ENCODE measurements around the gene MED27.
A peak's percentile ranks its signal among the peaks of the same experiment; 100 is the strongest.

MED27 gene

DNA sequence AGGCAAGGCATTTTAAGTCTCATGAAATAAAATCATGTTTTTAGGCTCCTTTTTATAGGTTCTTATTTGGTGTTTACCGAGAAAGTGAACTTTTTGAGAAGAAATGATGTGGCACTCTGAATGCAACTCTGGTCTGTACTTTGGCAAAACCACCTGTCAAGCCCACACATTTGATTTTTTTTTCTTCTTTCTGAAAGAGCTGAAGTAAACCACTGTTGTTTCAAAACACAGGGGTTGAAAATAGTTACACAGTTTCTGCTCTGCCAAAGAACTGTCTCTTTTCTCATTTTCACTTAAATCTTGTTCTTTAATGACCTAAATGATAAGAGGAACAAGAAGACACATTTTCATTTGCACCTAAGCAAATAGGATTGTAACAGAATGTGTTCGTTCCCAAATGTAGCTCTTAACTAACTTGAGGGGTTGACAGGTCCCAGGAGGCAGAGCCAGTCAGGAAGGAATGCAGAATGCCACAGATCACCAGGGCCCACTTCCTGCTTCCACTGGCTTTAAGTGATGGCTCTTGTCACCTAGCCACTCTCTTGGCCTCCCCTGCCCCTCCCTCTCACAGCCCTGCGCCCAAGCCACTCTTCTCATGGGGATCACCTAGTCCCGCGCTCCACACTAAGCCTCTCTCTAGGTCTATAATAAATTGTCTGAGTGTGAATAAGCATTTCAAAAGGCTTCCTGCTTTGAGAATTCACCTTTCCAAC lies 47.3 kb downstream of the MED27 start:
- in situ Hi-C loops (cut with MboI; ENCODE audit: low sequenced_read_pairs, unreplicated experiment) = no loop called here
- peak; percentile 50 for DNase-seq (ENCODE audit: low spot score)
- TF ChIP-seq, protein P1, sequence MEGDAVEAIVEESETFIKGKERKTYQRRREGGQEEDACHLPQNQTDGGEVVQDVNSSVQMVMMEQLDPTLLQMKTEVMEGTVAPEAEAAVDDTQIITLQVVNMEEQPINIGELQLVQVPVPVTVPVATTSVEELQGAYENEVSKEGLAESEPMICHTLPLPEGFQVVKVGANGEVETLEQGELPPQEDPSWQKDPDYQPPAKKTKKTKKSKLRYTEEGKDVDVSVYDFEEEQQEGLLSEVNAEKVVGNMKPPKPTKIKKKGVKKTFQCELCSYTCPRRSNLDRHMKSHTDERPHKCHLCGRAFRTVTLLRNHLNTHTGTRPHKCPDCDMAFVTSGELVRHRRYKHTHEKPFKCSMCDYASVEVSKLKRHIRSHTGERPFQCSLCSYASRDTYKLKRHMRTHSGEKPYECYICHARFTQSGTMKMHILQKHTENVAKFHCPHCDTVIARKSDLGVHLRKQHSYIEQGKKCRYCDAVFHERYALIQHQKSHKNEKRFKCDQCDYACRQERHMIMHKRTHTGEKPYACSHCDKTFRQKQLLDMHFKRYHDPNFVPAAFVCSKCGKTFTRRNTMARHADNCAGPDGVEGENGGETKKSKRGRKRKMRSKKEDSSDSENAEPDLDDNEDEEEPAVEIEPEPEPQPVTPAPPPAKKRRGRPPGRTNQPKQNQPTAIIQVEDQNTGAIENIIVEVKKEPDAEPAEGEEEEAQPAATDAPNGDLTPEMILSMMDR (IDR thresholded peaks at IDR 0.05; ENCODE audit: borderline replicate concordance, control extremely low read depth, extremely low read depth, insufficient read depth, missing control alignments) = no peak

GRCh38 chr9:132031467-132032237 lies 48.0 kb downstream of the MED27 start:
- TF ChIP-seq, protein P1 (IDR thresholded peaks at IDR 0.05; ENCODE audit: borderline replicate concordance, control extremely low read depth, extremely low read depth, insufficient read depth, missing control alignments) = peak; percentile 9
- in situ Hi-C loops (cut with MboI; ENCODE audit: low sequenced_read_pairs, unreplicated experiment) = no loop called here
- no peak for DNase-seq (ENCODE audit: low spot score)

DNA sequence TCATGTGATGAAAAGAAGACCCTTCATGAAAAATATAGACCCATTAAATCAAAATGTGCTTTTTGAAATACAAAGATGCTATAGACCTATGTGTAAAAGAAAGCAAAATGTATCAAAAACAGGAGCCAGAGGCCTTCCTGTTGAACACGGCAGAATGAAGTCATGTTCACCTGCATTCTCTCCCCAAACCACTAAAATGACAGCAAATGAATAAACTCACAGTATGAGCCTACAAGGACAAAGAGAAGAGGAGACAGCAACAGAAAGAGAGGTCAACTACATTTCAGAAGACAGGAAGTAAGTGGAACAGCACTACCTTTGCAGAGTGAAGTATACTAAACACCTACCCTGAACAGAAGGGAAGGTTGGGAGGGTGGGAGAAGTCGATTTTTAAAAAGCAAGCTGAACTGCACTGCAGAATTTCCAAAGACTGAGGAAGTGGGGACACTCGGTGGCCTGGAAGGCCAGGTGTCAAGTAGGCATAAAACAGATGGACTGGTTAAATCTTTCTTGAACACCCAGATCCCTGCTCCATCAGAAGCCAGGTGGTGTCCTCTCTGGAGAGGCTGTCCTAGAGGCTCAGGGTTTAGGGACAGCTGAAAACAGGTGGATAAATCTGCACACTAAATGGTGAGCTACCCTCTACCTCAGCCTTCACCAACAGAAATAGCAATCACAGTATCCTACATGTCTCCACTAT lies 48.9 kb downstream of the MED27 start:
- TF ChIP-seq, protein P1 (IDR thresholded peaks at IDR 0.05; ENCODE audit: borderline replicate concordance, control extremely low read depth, extremely low read depth, insufficient read depth, missing control alignments) = no peak
- in situ Hi-C loops (cut with MboI; ENCODE audit: low sequenced_read_pairs, unreplicated experiment) = no loop called here
- DNase-seq (ENCODE audit: low spot score) = no peak

GRCh38 chr9:132027752-132028663 lies 51.7 kb downstream of the MED27 start:
- TF ChIP-seq, protein P1 (IDR thresholded peaks at IDR 0.05; ENCODE audit: borderline replicate concordance, control extremely low read depth, extremely low read depth, insufficient read depth, missing control alignments) = no peak
- no peak for DNase-seq (ENCODE audit: low spot score)
- in situ Hi-C loops (cut with MboI; ENCODE audit: low sequenced_read_pairs, unreplicated experiment) = no loop called here

DNA sequence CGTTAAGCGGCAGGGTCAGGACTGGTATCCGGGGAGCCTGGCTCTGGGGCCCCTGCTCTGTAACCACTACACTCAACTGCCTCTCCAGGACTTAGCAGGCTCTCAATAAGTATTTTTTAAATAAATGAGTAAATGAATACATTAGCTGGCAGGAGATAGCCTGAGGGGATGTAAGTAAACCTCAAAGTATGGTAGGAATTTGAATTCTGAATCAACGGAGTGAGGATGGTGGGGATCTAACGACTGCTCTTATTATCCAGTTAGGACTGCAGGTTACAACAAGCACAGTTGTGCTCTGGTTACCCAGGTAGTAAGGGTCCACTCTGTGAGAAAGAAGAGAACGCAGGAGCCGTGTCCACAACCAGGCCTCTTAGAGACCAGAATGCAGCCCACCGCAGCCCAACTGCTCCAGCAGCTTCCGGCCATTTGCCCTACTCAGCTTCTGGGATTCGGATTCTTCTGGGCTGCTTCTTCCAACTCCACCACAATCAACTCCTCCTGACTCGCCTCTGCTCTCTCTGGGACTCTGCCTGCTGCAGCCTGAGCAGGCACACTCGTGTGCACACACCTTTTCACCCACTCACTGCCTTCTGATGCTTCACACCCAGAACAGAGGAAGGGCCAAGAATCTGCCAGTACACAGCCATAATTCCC lies 52.6 kb downstream of the MED27 start:
- TF ChIP-seq, protein P1 (IDR thresholded peaks at IDR 0.05; ENCODE audit: borderline replicate concordance, control extremely low read depth, extremely low read depth, insufficient read depth, missing control alignments) = no peak
- no peak for DNase-seq (ENCODE audit: low spot score)
- in situ Hi-C loops (cut with MboI; ENCODE audit: low sequenced_read_pairs, unreplicated experiment) = no loop called here
